ENCODE results near the gene TNS1. TPM values are rescaled to one million over a fixed set of nuclear protein-coding genes. Genes with fewer than 3 reads are reported as not detected.

Gene TNS1
- total RNA-seq, 2 donors from 2014 or later = 1,836 to 2,296 TPM

DNA sequence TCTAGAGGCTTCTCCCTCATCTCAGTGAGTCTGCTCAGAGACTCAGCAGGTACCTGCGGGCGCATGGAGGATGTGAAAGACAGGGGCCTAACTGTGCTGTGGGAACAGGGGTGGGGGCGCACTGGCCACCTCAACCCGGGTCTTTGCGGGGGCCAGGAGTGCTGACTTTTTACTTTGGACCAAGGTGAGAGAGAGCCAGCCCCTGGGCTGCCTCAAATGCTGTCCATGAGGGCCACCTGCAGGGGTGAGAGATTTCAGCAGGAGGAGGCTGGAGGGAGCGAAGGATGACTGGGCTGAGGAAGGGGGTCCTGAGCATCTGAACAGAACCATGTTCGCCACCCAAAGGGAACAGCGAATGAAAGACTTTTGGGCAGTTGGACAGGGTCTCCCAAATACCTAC is 129.4 kb downstream of the TNS1 start:
- H3K27me3 ChIP-seq (replicated peaks; ENCODE audit: insufficient read depth) = no peaks in the 10 kb centered on the region
- ATAC-seq (ENCODE audit: insufficient number of reproducible peaks, low FRiP score, low read depth) (no peak), DNase-seq (ENCODE audit: low spot score) (no peak)
- no peaks in the 10 kb centered on the region for H3K9me3 ChIP-seq
- H3K27ac ChIP-seq = peak overlapping the region in 1 of 2 donors; percentile 10
- peaks cover 99% of the 10 kb centered on the region for H3K36me3 ChIP-seq
- H3K4me1 ChIP-seq (ENCODE audit: control insufficient read depth in 1 of 2, low read depth in 2 of 2) = peaks cover 12 to 91% of the 10 kb centered on the region in 2 donors
- no peak overlapping the region for H3K4me3 ChIP-seq
- TF ChIP-seq CTCF (IDR thresholded peaks at IDR 0.05) = no peak

- peaks cover 99% of the 10 kb centered on the region for H3K36me3 ChIP-seq
- H3K4me3 ChIP-seq = no peak overlapping the region
- ATAC-seq (ENCODE audit: insufficient number of reproducible peaks, low FRiP score, low read depth) = no peak
- H3K4me1 ChIP-seq (ENCODE audit: control insufficient read depth in 1 of 2, low read depth in 2 of 2) = peaks cover 12 to 81% of the 10 kb centered on the region in 2 donors
- no peaks in the 10 kb centered on the region for H3K9me3 ChIP-seq
- TF ChIP-seq CTCF (IDR thresholded peaks at IDR 0.05) = peak; percentile 47
- no peak for DNase-seq (ENCODE audit: low spot score)
- H3K27me3 ChIP-seq (replicated peaks; ENCODE audit: insufficient read depth) = no peaks in the 10 kb centered on the region
- peak overlapping the region in 1 of 2 donors; percentile 47 for H3K27ac ChIP-seq
Observed at GRCh38 chr2:217872319-217872718, 130.5 kb downstream of the TNS1 start.

DNA sequence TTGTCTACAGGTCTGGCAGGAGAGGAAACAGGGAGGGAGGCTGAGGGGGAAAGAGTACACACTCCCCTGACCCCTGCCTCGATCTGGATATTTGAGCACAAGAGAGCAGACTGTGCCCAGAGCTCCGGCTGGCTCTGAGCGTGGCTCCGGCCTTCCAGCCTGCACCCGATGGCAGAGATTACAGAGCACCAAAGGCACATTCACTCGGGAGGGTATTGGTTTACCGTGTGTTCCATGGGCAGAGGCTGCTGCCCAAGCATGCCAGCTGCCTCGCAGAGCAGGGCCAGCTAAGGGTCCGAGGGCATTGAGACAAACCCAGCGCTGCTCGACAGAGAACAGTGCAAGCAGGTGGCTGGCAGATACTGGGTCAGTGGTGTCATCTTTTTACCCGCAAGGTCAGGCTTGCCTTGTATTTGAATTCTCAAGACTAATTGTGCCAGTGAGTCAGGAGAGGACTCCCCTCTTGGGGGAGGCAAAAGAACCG is 132.2 kb downstream of the TNS1 start:
- H3K27ac ChIP-seq = peak overlapping the region; percentile 47 to 63

GRCh38 chr2:217868911-217869334 is 133.9 kb downstream of the TNS1 start:
- Histone ChIP-seq H3K4me1 (ENCODE audit: control insufficient read depth in 1 of 2, low read depth in 2 of 2) (peaks cover 2 to 81% of the 10 kb centered on the region in 2 donors), H3K4me3 (no peak overlapping the region), H3K27ac (peak overlapping the region; percentile 47 to 63), H3K9me3 (no peaks in the 10 kb centered on the region), H3K27me3 (replicated peaks; ENCODE audit: insufficient read depth) (no peaks in the 10 kb centered on the region), H3K36me3 (peaks cover 98% of the 10 kb centered on the region)
- ATAC-seq (ENCODE audit: insufficient number of reproducible peaks, low FRiP score, low read depth) (no peak), DNase-seq (ENCODE audit: low spot score) (no peak)
- no peak for TF ChIP-seq CTCF (IDR thresholded peaks at IDR 0.05)

More for the DNA sequence above, 132.2 kb downstream of the TNS1 start:
- ATAC-seq (ENCODE audit: insufficient number of reproducible peaks, low FRiP score, low read depth) (no peak), DNase-seq (ENCODE audit: low spot score) (no peak)
- peaks cover 4 to 78% of the 10 kb centered on the region in 2 donors for H3K4me1 ChIP-seq (ENCODE audit: control insufficient read depth in 1 of 2, low read depth in 2 of 2)
- H3K27me3 ChIP-seq (replicated peaks; ENCODE audit: insufficient read depth) = no peaks in the 10 kb centered on the region
- TF ChIP-seq CTCF (IDR thresholded peaks at IDR 0.05) = no peak
- H3K4me3 ChIP-seq = no peak overlapping the region
- H3K9me3 ChIP-seq = no peaks in the 10 kb centered on the region
- H3K36me3 ChIP-seq = peaks cover 98% of the 10 kb centered on the region

GRCh38 chr2:217868265-217868892 is 134.4 kb downstream of the TNS1 start:
- DNase-seq (ENCODE audit: low spot score) (no peak), ATAC-seq (ENCODE audit: insufficient number of reproducible peaks, low FRiP score, low read depth) (no peak)
- peaks cover 97% of the 10 kb centered on the region for H3K36me3 ChIP-seq
- H3K4me1 ChIP-seq (ENCODE audit: control insufficient read depth in 1 of 2, low read depth in 2 of 2) = peaks cover 6 to 81% of the 10 kb centered on the region in 2 donors
- H3K9me3 ChIP-seq = no peaks in the 10 kb centered on the region
- H3K27ac ChIP-seq = peak overlapping the region; percentile 47 to 63
- no peak for TF ChIP-seq CTCF (IDR thresholded peaks at IDR 0.05)
- no peaks in the 10 kb centered on the region for H3K27me3 ChIP-seq (replicated peaks; ENCODE audit: insufficient read depth)
- H3K4me3 ChIP-seq = no peak overlapping the region
